ENCODE results near the gene VSIG10L.

GRCh38 chr19:51292971-51293370, 49.0 kb downstream of the VSIG10L start:
- TF ChIP-seq CTCF (IDR thresholded peaks at IDR 0.05) (no peak), POLR2A (IDR thresholded peaks at IDR 0.05) (no peak)
